HG02852 (cell line): ENCODE results near the gene PDCD6IP.
"Not testable (repeated sequence)": the region's sequence is repeated elsewhere in the genome, so short reads cannot be mapped to it uniquely, and the experiment has no call there.

Experiments used
- ATAC-seq: cut with Tn5 transposase; IDR thresholded peaks from one replicate; pipeline ENCODE4 v1.9.1; 2021; ENCODE audit warnings: mild to moderate bottlenecking, moderate library complexity; ENCODE audit not compliant: unreplicated experiment

Gene PDCD6IP

DNA sequence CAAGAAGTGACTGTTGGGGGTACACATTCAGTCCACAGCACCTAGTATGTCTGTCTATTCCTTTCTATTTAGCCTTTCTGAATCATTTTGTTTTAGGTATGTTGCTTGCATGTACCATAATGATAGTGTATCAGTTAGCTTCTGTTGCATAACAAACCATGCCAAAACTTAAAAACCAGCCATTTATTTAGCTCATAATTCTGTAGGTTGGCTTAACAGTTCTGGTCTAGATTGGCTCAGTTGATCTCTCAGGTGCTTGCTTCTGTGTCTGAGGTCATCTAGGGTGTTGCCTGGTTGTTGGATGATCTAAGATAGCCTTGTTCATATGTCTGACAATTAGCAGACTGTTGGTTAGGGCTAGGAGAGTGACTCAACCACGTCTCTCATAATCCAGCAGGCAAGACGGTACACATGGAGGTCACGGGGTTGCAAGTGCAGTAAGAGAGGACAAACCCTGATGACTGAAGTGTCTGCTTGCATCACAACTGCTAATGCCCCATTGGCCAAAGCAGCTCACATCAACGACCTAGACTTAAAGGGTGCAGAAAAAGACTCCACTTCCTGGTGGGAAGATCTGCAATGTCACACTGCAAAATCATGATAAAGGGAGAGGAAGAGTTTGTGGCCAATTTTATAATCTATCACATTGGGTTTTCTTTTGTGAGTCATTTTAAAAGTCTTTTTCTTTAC is 6.8 kb upstream of the PDCD6IP start:
- ATAC-seq, result no peak

DNA sequence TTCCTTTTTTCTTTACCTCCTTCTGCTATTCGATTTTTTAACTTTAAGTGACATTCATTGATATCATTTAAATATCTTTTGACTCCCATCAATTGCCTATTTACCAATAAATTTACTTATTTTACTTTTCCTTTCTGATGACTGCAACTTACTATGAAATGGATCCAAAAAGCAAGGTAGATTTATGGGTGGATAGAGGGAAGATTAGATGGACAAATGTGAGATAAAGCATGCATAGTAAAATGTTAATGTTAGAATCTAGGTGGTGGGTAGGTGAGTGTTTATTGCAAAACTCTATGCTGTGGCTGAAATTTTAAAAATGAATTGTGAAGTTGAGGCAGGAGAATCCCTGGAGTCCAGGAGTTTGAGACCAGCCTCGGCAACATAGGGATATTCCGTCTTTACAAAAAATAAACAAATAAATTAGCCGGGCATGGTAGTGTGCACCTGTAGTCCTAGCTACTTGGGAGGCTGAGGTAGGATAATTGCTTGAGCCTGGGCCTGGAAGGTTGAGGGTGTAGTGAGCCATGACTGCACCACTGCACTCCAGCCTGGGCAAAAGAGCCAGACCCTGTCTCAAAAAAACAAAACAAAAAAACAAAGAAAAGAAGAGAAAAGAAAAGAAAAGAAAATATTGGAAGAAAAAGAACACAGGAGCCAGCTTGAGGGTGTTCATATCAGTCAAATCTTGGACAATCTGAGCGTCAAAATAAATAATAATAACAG is 6.1 kb upstream of the PDCD6IP start:
- no peak for ATAC-seq

DNA sequence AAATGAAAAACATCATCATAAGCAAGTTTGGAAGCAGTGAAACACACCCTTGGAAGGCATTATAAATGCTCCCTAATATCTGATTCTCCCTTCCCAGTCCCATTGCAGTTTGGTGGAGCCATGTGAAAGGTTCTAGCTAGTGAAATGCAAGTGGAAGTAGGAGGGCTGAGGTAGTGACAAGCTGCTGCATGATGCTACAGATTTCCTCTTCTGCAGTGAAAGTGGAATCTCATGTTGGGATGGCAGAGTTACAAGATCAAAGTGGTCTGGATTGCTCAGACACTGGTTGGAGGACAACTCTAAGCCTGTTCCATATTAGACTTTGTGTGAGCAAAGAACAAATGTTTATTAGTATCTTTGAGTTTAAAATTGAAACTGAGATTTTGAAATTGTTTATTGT is 3.3 kb upstream of the PDCD6IP start:
- ATAC-seq, result no peak

DNA sequence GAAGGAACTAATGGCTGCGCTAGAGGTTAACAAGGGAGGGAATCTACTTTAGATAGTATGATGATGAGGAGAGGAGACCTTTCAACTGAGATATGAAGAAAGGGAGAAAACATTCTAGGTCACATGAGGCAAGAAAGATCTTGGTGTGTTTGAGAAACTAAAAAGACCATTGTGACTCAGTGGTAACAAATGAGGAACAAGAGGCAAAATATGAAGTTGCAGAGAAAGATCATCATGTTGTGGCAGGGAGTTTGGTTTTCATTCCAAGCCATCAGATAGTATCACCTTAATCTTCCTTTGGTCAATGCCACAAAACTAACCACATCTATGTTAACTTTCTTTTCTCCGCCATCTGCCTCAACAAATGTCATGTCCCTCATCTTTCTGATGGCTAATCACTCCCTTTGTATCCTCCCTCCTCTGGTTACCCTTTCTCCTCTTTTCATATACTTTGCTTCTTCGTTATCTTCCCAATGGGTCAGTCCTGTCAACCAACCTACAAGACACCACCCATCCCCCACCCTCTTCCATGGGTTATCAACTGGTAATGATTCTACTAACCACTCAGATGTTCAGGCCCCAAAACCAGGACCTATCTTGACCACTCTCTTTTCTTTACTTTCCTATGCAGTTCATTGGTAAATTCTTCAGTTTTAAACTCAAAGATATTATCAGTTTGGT is 2.4 kb upstream of the PDCD6IP start:
- no peak for ATAC-seq

DNA sequence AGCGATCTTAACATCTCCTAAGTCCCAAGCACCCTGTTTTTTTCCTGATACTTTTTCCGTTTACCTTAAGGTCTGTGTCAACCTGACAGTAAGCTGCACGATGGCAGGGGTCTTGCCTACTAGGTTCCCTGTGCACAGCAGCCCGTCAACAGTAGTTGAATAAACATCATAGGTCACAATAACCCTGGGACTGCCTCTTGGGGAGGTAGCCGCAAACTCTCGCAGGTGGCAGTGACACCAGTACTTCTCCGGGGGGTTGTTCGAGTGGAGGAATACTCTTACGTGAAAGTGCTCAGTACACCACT is 365 bp upstream of the PDCD6IP start:
- peak; percentile 54 for ATAC-seq

DNA sequence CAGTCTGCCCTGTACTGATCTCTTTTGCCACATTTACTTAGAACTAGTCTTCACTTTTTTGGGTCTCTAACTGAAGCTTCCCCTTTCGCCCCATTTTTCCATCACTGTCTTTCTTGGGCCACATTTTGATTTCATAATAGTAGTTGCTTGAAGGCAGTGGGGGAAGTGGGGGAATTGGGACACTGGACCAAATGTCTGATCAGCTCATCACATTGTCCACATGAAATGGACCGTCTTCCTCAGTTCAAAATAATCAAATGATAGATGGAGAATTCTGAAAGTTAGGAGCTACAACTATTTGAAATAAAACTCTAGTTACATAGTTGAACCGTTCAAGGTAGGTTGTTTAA is 747 bp downstream of the PDCD6IP start:
- no peak for ATAC-seq

DNA sequence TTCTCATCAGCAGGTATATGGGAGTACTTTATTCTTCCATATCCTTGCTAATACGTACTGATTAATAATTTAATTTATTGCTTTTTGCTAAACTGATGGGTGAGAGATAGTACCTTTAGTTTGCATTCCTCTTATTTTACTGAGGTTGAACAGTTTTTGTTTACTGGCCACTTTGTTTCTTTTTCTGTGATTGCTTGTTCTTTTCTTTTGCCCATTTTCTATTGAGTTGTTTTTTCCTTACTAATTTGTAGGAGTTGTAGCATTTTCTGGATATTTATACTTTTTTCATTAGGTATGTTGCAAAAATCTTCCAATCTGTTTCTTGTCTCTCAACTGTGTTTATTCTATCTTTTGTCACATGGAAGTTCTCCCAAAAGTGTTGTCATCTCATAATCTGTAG is 4.8 kb downstream of the PDCD6IP start:
- ATAC-seq, result no peak

DNA sequence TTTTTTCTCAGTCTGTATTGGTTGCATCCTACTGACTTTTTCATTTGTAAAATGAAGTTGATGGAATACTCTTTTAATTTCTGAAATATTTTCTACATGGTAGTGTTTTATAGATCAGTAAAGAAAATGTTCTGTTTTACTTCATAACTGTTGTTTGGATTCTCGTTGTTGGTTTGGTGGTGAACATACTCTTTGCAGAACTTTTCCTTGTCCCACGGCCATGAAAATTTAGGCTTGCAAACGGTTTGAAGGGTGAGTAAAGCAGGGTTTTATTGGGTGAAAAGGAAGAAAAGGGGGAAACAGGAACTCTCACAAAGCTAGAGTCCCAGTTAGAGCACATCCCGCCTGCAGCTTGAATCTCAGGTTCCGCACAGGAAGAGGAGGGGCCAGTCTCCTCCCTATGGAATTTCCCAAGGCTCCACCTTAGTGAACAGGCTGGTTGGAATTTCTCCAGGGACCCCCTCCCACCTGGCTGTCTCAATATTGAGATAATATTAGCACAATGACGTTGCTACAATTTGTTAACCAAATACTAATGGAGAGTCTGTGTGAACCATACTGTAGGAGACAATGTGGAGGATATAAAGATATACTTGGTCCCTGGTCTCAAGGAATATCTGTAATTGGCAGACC is 5.6 kb downstream of the PDCD6IP start:
- ATAC-seq, result no peak

DNA sequence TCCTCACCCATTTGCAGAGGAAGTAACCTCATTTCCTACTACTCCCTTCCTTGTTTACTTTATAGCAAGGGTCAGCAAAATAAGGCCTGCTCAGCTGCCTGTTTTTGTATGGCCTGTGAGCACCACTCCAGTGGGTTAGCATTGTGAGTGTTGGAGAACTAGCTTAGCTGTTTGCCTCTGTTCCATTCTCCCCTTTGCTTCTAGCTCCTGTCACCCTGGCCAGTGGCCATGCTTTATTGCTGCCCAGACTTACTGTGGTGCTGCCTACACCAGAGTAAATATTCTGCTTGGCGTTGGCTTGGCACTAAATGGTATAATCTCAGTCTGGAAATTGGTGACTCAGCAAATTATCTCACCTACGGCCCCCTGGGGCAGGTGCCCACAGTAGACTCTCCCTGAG is 8.8 kb downstream of the PDCD6IP start:
- no peak for ATAC-seq

DNA sequence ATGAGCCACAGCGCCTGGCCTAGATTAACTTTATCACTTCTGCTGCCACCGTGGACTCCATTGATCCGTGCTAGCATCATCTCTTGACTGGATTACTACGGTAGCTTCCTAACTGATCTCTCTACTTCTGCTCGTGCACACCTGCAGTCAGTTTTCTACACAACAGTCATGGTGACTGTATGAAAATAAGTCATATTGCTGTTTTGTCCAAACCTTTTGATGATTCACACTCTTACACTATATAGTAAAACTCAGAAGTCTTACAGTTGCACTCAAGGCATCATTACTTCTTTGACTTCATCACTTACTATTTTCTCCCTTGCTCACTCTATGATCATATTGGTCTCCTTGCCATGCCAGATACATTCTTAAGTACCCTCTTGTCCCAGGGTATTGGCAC is 10.1 kb downstream of the PDCD6IP start:
- ATAC-seq, result no peak

DNA sequence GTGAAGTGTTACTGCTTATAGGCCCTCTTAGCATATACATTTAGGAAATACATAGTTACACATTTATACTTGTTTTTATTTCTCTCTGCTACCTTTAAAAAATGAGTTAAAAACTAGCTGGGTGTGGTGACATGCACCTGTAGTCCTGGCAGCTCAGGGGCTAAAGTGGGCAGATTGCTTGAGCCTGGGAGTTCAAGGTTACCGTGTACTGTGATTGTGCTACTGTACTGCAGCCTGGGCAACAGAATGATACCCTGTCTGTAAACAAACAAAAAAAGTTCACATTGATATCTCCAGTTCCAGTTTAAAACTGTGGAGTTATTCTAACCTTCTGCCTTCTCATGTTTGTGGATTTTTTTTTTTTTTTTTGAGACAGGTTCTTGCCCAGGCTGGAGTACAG is 12.1 kb downstream of the PDCD6IP start:
- ATAC-seq, result no peak

DNA sequence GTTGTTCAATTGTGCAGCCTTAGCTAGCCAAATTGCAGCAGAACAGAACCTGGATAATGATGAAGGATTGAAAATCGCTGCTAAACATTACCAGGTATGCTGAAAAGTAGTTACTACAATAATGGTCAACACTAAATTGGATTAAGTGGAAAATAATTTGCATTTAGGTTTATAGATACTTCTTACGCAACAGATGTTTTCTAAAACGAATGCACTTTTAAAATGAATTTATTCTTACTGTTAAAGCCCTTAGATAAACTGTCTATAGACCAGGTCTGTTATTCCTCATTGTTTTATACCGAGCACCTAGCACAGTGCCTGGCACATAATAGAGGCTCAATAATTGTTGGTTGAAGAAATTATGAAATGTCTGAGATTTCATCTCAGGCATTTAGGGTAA is 23.6 kb downstream of the PDCD6IP start:
- ATAC-seq, result no peak

DNA sequence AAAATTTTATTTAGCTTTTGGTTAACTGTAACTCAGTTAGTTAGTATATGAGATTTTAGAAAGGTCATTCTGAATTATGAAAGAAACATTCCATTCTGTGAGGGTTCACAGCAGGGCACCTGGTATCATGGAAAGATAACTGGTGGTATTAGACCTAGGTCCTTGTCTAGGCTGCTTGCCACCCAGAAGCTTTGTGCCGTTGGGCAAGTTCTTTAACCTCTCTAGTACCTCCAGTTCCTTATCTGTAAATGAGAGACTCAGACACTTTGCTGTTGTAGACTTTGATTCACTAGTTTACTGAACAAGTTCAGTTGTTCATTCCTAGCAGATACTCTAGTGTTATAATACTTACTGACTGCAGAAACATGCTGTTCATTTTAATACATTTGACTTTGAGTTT is 25.4 kb downstream of the PDCD6IP start:
- no peak for ATAC-seq

DNA sequence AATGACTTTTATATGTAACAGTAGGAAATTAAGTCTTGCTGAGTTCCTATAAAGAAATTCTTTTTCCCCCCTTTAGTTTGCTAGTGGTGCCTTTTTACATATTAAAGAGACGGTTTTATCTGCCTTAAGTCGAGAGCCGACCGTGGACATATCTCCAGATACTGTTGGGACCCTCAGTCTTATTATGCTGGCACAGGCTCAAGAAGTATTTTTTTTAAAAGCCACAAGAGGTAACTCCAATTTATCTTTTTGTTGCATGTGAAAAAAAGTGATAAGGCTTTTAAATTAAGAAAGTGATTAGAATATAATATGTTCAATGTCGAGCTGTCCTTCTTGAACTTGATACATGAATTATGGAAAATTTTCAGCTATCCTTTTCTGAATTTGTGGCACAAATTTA is 26.7 kb downstream of the PDCD6IP start:
- ATAC-seq, result no peak

DNA sequence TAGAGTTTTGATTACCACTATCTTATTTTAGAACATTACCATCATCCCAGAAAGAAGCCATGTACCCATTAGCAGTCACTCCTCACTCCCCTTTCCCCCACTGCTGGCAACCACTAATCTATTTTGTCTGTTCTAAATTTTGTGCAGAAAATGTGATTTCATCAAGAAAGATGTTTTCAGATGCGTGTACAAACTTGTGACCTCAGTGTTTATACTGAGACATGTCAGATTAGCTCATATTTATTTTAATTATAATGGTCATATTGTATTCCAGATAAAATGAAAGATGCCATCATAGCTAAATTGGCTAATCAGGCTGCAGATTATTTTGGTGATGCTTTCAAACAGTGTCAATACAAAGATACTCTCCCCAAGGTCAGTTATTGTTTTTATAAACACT is 27.8 kb downstream of the PDCD6IP start:
- ATAC-seq, result no peak

DNA sequence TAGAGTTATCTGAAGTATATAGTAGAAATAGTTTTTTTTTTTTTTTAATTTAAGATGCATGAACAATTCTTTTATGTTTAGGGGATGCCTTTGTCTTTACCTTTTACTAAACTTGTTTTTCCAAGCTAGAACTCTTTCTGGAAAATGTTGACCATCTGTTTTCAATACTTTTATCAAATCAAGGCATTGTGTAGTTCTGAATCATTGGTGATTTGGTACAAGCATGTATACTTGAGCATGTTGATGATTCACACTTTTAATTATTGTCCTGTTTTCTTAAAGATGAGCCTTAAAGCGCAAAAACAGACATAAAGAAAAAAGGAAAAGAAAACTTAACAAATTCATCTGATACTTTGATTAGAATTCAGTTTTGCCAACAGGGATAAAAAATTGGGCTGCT is 28.3 kb downstream of the PDCD6IP start:
- no peak for ATAC-seq

DNA sequence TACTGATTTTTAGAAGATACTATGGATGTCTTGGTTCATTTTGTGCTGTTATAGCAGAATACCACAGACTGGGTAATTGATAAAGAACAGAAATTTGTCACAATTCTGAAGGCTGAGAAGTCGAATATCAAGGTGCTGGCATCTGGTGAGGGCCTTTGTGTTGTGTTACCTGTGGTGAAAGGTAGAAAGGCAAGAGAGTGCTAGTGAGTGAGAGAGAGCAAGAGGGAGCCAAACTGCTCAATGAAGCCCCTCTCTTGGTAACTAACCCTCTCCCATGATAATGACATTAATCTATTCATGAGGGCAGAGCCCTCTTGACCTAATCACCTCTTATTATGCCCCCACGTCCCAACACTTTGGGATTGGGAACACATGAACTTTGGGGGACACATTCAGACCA is 31.3 kb downstream of the PDCD6IP start:
- ATAC-seq, result no peak

DNA sequence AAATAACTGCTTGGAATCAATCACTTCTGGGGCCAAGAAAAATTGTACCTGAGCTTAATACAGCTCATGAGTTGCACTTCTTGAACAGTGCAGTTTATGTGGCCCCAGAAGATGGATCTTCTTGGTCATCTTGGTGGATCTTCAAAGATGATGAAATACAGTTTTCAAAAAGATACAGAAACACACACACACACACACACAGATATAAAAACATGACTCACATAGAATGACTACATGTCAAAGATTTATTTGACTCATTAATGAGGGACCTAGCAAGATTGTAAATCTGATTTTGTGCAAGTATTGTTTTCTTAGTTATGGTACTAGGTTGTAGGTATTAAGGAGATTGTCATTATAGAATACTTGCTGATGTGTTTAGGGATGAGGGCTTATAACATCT is 32.6 kb downstream of the PDCD6IP start:
- no peak for ATAC-seq

DNA sequence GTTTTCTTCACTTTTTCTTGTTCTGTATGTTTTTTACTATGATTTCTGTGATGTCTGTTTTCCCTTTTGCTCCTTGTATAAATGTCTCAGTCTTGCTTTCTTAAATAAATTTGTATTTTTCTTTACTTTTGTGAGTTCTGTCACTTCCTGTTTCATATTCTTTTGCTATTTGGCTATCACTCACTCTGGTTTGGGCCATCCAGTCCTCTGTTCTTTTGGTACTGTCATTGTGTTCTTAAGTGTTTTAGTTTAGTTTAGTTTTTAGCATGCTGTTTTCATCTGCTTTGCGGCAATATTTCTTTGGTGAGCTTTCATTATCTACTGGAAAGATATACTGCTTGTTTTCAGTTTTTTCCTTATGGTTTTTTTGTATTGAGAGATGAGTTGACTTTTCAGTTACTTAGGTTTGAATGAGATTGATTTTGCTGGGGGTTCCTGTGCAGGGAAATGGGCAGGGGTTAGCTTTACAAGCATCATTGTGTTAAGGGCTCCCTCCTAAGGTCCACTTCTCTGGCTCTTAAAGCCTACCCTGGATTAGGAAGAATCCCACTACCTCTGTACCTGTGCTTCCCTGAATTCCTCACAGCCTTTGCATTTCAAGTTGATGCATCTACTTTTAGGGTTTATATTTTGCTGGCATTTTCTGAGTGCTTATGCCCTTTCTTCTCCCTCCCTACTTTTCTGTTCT is 35.1 kb downstream of the PDCD6IP start:
- no peak for ATAC-seq

DNA sequence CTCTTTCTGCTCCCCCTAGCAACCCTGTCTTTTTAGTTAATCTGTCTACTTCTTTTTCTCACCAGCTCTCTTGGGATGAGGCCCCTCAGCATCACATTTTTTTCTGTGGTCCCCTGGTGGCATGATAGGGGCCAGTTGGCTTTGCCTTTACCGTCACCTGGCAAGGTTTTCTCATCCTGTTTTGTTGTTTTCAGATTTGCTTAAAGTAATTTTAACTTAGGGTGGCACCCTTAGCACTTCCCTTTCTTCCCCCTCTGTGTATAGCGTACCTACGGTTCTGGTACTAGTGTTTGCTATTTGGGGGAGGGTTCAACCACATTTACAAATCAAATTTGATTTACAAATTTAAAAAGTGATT is 35.6 kb downstream of the PDCD6IP start:
- no peak for ATAC-seq

DNA sequence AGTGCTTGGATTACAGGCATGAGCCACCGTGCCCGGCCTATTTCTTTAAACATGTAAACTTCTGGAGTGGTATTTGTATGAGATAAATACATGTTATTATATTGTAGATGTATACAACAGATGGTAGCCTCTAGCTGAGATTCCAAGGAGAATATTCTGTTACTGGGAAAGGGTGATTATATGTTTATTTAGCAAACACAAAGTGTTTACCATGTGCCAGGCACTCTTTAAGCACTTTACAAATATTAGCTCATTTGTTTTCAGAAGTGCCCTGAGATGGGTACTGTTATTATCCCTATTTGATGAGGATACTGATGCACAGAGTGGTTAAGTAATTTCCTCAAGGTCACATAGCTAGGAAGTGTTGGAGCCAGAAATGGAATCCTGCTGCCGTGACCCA is 38.8 kb downstream of the PDCD6IP start:
- ATAC-seq, result not testable (repeated sequence)

DNA sequence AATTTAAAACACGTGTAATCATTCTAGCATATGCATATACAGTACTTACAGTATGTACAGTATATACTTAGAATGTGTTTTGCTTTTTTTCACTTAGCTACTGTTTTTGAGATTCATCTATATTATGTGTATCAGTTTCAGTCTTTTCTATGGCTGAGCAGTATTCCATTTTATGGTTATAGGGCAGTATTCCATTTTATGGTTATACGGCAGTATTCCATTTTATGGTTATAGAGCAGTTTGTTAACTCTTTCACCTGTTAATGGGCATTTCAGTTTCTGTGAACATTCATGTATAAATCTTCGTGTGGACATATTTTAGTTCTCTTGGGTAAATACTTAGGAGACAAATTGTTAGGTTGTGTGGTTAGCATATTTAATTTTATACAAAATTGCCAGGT is 40.9 kb downstream of the PDCD6IP start:
- no peak for ATAC-seq
